RPMI8226 (cell line): Measurements from ENCODE around the gene AMN.
"Not testable (repeated sequence)": the region's sequence is repeated elsewhere in the genome, so short reads cannot be mapped to it uniquely, and the experiment has no call there.

Source experiments
- DNase-seq: peaks from one replicate; pipeline ENCODE4 v3.0.0-alpha.2; 2015

AMN gene

DNA sequence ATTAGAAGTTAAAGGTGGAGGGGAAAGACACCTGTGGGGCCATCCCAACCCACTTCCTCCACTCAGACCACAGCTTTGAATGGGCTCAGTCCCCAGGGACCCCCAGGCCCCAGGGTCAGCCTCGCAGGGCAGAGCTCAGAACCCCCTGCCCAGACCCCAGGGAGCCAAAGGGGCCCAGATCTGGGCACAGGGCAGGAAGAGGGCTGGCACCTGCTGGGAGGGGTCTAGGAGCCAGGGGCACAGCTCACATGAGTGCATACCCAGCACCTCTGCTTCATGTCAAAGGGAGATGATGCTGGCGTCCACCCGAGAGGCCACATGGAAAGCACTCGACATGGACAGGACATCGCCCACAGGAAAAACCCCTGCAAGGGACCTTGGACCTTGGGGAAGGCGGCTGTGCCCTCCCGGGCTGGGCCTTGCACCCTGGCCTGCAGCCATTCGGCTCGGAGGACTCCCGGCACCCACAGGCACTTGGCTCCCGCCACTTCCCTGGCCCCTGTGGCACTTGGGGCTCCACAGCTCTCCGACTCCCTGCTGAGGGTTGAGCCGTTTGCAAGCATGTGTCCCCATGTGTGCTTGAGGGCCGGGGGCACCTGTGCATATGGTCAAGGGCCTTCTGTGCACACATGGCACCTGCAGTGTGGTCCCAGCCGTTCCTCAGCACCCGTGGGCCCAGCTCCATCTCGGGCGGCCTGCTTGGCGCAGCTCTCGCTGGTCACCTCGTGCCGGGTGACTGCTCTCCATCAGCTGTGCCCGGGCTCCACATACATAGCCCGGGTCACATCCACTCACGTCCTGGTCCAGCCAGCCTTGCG, 7.8 kb upstream of the AMN start:
- no peak for DNase-seq

DNA sequence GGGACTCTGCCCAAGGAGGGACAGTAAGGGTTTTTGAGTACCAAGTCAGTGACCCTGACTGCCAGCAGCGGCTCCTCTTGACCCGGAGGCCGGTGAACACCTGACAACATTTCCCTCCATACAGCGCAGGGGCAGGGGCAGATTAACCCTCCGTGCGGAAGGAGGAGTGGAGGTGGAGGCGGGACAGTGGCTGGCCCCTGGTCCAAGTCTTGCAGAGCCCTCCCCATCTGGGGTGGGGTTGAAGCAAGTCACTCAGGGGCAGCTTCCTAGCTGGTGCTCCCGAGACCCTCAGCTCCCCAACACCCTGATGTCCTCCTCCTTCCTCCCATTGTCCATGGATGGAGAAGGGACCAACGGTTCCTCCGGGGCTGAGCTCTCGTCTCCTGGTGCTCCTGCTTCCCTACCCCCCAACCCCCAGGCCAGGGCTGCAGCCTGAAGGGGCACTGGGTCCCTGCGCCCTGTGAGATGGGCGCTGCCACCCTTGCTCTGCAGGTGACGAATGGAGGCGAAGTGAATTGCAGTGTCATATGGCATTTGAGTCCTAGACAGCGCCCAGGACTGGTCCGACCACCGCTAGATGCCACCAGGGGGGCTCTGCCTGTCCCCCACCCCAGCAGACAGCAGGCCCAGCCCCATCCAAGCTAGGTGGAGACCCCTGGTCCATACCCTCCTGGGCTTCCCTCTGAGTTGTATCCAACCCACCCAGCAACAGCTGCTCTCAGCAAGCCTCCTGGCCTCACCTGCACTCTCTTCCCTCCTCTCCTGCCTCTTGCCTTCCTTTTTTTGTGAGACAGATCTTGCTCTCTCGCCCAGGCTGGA, 7.0 kb upstream of the AMN start:
- DNase-seq = no peak

DNA sequence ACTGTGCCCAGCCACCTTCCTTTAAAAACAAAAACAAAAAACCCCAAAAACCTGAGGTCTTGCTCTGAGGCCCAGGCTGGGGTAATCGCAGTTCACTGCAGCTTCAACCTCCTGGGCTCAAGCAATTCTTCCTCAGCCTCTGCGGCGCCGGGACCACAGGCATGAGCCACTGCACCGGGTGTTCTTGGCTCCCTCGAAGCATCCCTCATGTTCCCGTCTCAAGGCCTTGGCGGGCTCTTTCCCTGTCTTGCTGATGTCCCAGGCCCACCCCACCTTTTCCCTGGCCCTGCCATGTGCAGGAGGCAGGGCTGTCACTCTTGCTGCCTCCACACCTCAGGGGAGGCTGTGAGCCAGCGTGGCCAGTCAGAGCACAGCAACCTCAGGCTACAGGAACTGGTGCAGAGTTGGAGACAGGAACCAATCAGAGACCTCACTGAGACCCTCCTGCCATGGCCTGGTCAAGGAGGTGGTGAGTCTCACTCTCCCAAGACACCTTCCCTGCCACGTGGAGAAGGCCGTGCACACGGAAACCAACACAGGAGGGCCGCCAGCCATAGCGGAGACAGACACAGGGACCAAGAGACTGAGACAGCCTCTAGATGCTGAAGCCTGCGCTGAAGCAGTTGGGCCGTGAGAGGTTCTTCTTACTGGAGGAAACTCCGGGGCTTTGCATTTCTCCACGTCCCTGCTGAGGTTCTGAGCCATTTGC, 6.0 kb upstream of the AMN start:
- no peak for DNase-seq

DNA sequence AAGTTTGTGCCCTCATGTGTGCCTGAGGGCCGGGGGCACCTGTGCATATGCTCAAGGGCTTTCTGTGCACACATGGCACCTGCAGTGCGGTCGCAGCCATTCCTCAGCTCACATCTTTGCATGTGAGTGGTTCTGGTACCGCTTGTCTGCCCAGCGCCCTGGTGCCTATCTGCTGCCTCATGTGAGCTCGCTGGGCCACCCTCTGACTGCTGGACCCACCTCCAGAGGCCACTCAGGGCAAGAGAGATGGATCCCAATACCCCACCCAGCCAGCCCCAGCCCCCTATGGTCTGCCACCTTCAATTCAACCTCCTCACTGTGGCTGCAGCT, 5.4 kb upstream of the AMN start:
- DNase-seq = no peak

DNA sequence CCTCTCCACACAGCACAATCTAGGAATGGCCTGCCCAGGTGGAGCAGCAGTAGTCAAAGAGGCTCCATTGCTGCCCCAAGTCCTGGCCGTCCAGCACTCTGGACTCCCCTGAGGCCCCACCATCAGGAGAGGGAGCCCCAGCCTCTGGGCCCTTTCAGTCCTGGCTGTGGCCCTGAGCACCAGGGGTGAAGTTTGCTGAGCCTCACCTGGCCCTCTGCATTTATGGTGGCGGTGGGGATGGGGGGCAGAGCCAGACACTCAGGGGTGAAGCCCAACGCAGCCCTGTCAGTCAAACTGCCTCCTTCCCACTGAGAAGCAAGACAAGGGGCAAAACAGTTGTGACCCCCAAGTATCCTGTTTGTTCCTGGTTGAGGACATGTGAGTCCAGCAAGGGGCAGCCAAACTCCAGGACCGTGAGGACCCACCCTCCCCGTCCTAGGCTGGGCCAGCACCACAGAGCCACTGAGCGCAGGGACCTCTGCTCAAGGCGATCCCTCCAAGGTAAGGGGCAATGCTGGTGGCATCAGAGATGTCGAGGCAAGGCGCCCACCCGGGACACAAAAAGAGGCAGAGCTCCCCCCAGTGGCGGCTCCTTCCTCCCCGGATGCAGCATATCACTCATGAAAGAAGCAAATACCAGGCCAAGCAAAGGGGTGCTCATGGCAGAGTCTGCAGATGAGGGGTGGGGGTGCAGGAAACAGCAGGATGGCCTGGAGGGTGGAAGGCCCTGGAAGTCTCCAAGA, 4.8 kb upstream of the AMN start:
- no peak for DNase-seq

DNA sequence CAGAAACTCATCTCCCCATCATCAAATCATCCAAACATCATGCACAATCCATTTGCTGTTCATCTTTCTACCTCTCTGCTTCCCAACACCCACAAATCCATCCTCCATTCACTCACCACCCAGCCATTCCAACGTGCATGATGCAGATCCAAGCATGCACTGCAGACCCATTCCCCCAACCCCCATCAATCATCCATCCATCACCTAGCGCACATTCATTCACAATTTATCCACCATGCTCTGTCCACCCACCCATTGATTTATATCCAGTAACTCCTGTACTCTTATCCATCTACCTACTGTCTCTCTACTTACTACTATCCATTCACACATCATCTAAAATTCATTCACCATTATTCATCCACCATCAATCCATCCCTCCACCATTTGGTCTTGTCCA, 4.0 kb upstream of the AMN start:
- no peak for DNase-seq

DNA sequence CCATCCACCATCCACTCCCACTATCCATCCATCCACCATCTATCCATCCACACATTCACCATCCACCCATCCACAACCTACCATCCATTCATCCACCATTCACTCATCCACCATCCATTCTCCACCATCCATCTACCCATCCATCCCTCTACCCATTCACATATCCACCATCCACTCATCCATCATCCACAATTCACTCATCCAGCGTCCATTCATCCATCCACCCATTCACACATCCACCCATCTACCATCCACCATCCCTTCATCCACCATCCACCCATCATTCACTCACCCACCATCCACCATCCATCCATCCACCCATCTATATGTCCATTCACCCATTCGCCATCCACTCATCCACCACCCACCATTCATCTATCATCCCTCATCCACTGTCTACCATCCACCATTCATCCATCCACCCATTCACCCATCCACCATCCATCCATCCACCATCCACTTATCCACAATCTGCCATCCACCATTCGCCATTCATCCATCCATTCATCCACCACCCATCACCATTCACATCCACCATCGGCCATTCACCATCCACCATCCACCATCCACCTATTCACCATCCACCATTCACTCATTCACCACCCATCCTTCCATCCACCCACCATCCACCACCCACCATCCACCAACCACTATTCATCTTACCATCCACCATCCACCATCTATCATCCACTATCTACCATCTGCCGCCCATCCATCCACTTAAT, 2.0 kb upstream of the AMN start:
- no peak for DNase-seq

DNA sequence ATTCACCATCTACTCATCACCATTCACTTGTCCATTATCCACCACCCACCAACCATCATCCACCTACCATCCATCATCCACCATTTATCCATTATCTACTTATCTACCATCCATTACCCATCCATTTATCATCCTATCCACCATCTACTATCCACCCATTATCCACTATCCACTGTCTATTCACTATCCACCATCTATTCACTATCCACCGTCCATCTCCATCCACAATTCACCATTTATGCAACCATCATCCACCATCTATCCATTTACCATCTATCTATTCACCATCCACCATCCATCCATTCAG, 1.5 kb upstream of the AMN start:
- no peak for DNase-seq

DNA sequence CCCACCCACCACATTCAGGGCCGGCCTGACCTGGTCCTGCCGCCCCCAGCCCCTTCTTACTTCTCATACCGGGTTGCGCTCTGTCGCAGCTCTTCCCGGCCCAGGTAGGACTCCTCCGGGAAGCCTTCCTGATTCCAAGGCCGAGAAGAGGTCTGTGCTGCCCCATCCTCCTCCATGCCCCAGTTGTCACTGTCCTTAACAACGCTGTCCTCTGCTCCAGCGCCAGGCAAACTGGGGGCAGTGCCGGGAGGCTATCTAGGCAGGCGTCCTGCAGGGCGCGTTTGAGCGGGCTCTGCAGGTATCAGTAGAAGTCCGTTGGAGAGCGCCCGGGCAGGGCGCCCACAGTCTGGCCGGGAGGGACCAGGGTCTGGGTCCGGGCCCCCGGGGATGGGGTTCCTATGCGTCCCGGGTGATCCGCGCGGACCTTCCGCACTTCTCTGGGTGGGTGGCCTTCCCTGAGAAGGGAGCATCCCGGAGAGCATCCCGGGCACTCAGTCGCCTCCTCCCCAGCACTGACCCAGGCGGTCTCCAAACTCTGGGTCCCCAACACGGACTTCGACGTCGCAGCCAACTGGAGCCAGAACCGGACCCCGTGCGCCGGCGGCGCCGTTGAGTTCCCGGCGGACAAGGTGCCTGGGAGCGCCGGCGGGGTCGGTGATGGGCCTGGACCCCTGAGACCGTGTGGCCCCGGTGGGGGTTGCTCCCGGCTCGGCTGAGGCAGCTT, 900 bp downstream of the AMN start:
- DNase-seq = no peak

DNA sequence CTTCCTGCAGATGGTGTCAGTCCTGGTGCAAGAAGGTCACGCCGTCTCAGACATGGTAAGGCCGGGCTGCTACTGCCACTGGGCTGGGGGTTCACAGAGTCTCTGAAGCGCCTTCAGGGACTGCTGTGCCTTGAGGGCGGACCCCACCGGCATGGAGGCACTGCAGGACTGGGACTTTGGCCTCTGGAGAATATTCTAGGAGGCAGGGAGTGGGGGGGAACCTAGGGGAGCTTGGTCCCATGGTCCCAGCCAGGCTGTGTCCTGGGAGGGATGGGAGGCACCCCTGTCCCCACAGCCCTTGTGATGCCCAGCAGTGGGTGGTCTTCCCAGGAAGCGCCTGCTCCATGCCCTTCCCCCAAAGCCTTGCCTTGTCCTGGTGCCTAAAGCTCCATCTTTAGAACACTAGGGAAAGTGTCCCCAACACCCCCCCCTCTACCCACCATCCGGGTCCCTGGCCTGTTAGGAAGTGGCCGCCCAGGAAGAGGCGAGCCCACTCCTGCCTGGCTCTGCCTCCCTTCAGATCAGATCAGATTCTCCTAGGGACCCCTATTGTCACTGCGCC, 1.5 kb downstream of the AMN start:
- no peak for DNase-seq

DNA sequence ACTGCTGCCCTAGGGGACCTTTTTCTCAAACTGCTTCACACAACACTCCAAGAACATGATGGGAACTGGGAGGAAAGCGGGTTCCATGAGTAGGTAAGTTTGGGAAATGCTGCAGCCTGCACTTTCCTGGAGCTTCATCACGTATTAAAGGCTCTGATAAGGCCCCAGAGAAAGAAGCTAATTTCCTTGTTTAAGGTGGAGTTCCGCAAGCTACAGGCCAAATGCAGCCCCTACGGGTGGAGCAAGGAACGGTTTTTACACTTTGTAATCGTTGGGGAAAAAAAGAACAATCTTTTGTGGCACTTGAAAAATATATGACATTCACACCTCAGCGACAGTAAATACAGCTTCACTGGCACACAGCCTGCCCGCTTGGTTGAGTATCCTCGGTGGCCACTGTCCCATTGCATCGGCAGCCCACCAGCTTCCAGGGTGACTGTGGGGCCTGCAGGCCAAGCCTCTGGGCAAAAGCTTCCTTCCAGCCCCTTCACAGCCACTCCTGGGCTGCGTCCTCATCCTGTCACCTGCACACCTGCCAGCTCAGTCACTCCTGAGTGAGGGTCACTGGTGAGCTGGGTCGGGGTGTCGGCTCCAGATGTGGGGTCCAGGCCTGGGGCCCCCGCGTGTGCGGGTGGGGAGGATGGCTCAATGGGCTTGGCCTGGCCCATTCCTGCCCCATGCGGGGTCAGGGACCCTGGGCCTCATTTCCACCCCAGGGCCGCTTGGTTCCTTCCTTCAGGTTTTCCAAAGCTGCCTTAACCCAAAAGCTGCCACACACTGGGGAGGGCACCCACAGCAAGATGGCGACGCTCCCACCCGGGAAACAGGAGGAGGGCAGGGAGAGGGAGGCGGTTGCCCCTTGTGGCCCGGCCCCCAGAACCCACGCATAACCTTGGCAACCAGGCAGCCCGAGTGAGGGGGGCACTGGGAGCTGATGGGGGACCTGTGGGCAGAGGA, 2.4 kb downstream of the AMN start:
- no peak for DNase-seq

DNA sequence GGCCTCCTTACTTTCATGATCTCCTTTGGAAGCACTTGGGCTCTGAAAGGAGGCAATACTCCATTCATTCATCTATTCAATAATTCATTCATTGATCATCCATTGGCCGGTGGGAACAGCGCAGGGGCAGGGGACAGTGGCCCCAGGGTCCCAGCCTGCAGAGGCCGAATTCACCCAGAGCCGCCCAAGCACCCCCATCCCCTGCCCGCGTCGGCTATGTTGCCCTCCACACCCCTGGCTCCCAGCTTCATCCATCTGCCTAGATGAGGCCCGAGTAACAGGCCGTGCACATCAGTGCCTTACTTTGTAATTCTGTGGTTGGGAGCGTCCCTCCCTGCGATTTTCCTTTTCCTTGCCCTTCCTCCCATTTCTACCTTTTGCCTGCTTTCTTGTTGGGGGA, 3.2 kb downstream of the AMN start:
- no peak for DNase-seq

DNA sequence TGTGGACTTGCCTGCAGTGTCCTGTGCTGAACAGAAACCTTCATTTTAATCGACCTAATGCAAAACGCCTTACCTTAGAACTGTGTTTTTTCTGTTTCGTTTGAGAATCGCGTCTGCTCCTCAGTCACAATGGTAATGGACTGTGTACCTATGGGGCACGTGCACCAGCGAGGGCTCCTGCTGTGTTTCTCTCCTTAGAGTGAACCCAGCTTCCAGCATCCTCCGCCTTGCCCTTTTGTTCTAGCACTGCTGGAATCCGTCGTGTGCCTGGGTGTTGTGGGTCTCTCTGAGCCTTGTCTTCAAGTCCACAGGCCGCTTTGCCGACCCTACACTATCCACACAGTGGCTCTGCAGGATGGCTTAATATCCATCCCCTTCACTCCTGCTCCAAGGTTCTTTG, 3.6 kb downstream of the AMN start:
- DNase-seq = no peak

DNA sequence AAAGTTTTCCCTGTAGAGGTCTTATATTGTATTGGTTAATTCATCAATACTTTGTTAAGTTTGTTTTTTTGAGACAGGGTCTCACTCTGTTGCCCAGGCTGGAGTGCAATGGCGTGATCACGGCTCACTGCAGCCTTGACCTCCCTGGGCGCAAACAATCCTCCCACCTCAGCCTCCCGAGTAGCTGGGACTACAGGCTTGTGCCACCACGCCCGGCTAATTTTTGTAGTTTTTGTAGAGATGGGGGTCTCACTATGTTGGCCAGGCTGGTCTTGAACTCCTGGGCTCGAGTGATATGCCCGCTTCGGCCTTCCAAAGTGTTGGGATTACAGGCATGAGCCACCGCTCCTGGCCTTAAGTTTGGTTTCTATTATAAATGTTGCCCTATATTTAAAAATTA, 4.4 kb downstream of the AMN start:
- DNase-seq = not testable (repeated sequence)

DNA sequence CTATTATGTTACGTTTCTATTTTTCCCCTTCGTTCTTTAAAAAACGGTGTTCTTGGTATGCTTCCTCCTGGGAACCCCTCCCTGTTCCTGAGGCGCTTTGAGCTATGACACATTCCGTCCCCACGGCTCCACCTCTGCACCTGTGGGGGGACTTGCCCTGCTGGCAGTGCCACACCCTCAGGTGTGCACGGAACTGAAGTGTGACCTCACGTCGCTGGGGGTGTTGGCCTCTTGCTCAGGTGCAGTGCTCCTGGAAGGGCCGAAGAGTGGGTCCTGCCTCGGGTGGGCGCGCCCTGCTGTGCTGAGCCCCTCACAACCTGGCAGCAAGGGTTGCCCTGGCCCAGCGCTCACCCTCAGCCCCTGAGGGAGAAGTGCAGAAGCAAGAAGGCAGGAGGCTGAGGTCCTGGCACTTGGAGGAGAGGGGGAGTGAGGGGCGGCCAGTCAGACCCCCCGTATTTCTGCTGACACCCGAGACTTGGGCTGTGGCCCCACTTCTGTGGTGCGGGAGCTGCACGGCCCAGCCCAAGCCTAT, 4.9 kb downstream of the AMN start:
- DNase-seq = no peak

DNA sequence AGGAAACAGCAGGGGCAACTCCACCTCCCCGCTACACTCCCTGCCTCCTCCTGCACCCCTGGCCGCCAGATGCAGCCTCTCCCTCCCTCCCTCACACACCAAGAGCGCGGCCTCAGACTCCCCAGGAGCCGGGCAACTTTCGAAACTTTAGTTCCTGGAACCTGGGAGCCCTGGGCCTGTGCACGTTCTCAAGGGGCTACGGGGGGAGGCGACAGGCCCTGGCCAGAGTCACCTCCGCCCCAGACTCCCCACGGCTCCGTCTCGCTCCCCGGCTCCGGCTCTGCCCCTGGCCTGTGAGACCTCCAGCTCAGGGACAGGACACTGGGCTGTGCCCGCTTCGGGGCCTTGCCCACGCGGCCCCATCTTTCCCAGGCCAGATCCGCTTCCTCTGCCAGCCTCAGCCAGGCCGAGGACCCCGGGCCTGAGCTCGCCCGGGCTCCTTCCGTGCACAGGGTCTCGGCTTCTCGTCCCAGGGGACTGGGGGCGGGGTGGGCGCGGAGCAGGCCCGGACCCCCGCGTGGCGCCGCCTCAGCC, 5.5 kb downstream of the AMN start:
- DNase-seq = no peak

DNA sequence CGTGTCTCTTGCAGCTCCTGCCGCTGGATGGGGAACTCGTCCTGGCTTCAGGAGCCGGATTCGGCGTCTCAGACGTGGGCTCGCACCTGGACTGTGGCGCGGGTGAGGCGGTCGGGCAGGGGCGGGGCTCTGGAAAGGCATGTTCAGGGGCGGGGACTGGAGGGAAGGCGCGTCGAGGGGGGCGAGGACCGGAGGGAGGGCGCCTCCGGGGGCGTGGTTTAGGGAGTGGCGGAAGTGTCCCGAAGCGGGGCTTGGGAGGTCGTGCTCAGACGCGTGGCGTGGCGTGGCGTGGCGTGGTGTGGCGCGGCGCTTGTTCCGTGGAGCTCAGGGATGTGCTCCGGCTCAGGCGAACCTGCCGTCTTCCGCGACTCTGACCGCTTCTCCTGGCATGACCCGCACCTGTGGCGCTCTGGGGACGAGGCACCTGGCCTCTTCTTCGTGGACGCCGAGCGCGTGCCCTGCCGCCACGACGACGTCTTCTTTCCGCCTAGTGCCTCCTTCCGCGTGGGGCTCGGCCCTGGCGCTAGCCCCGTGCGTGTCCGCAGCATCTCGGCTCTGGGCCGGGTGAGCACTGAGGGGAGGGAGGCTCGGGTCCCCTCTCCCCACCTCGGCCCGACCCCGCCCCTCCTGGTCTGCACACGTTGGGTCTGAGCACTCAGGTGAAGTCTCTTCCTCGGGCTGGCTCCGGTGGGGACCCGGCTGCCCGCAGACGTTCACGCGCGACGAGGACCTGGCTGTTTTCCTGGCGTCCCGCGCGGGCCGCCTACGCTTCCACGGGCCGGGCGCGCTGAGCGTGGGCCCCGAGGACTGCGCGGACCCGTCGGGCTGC, 6.2 kb downstream of the AMN start:
- no peak for DNase-seq

DNA sequence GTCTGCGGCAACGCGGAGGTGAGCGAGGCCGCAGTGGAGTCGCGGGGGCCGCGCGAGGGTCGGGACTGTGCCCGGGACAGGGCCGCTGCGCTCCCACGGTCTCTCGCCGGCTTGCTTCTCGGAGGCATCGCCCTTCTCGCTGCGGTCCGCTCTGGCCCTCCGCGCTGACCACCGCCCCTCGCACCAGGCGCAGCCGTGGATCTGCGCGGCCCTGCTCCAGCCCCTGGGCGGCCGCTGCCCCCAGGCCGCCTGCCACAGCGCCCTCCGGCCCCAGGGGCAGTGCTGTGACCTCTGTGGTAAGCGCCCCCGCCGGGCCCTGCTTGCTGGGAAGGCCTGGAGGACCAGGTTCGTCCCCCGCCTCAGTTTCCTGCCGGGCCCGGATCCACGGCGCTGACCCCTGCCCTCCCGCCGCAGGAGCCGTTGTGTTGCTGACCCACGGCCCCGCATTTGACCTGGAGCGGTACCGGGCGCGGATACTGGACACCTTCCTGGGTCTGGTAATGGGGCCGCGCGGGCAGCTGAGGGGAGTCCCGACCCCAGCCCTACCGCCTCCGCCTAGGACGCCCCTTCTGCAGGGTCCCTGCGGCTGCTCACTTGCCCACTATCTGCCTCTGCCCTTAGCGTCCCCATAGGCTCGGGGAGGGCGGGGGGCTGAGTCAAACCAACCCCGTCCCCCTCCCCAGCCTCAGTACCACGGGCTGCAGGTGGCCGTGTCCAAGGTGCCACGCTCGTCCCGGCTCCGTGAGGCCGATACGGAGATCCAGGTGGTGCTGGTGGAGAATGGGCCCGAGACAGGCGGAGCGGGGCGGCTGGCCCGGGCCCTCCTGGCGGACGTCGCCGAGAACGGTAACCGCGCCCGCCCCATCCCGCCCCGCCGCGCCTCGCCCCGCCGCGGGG, 7.0 kb downstream of the AMN start:
- no peak for DNase-seq
